ENCODE results near the gene SGK1. TPM values are rescaled to one million over a fixed set of nuclear protein-coding genes. Genes with fewer than 3 reads are reported as not detected.

Gene SGK1
- total RNA-seq, 2 donors from 2014 or later: 9.7 to 13.0 TPM

DNA sequence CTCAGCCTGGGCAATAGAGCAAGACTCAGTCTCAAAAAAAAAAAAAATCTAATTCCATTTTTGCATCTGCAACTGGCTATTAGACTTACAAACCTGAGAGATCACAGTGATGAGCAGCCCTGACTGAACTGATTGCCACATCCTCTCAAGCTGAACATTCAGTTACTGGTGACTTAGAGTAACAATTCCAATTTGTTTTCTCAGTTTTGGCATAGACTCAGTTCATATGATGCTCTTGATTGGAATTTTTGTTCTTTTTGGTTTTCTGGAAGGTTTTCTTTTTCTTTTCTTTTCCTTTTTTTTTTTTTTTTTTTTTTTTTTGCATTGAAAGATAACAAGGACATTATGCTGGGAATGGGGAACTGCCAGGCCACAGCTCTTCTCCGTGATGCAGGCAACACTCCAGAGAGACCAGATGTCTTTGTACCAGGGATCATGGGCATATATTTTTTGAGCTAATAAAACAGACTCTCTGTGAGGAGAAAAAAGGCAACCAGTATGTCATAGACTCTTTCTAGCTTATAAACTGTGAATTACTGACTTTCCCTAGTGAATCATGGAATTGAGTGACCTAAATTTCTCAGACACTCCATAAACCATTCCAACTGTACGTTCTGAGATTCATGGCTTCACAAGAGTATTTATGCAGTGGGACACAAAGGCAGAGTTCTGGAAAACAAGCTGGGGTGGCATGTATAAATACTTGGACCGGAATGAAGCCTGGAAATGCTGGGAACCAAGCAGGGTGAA lies 179.5 kb downstream of the SGK1 start:
- H3K9ac ChIP-seq (ENCODE audit: extremely low read depth, low read length, poor library complexity, severe bottlenecking): no peak overlapping the region
- no peaks in the 10 kb centered on the region for H3K27me3 ChIP-seq (ENCODE audit: control insufficient read depth, insufficient read depth, low read length, poor library complexity, severe bottlenecking)
- no peak overlapping the region for H3K27ac ChIP-seq (ENCODE audit: low read depth, low read length)
- H3K4me3 Mint-ChIP-seq: no peak overlapping the region
- H3K36me3 ChIP-seq (ENCODE audit: control insufficient read depth, insufficient read depth, low read length): no peaks in the 10 kb centered on the region
- TF ChIP-seq, protein P1, sequence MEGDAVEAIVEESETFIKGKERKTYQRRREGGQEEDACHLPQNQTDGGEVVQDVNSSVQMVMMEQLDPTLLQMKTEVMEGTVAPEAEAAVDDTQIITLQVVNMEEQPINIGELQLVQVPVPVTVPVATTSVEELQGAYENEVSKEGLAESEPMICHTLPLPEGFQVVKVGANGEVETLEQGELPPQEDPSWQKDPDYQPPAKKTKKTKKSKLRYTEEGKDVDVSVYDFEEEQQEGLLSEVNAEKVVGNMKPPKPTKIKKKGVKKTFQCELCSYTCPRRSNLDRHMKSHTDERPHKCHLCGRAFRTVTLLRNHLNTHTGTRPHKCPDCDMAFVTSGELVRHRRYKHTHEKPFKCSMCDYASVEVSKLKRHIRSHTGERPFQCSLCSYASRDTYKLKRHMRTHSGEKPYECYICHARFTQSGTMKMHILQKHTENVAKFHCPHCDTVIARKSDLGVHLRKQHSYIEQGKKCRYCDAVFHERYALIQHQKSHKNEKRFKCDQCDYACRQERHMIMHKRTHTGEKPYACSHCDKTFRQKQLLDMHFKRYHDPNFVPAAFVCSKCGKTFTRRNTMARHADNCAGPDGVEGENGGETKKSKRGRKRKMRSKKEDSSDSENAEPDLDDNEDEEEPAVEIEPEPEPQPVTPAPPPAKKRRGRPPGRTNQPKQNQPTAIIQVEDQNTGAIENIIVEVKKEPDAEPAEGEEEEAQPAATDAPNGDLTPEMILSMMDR (conservative IDR thresholded peaks at IDR 0.05): no peak
- H3K36me3 Mint-ChIP-seq (ENCODE audit: low read depth): no peaks in the 10 kb centered on the region
- H3K4me1 Mint-ChIP-seq: no peaks in the 10 kb centered on the region
- no peaks in the 10 kb centered on the region for H3K9me3 Mint-ChIP-seq
- H3K4me1 ChIP-seq (ENCODE audit: control insufficient read depth, insufficient read depth, low read length): no peaks in the 10 kb centered on the region
- DNase-seq: no peak
- H3K27me3 Mint-ChIP-seq (ENCODE audit: insufficient read depth): no peaks in the 10 kb centered on the region
- H3K4me3 ChIP-seq (ENCODE audit: low read length): no peak overlapping the region
- H3K27ac Mint-ChIP-seq: no peak overlapping the region
- no peaks in the 10 kb centered on the region for H3K9me3 ChIP-seq (ENCODE audit: control insufficient read depth, low read length)
- WGBS, 2 experiments (ENCODE audit: insufficient coverage in 1 of 2, insufficient read length in 1 of 2): 92 to 96% methylated on average over 3 of the region's 3 CpGs

DNA sequence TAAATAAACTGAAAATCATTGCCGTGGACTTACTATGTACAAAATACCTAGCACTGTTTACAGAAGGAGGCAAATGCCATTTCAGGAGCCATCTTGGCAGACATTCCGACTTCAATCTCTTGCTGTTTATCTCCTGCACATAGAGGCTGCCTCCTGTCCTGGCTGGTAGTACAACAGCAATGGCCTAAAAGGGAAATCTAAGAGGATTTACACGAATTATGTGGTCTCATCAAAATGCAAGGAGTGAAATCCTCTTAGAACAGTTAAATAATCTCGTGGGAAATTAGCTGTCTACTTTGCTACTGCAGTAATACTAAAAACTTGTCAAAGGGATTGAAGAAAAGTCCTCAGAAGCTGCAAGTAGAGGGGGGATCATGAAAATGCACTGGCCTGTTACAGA lies 183.3 kb downstream of the SGK1 start:
- H3K27ac Mint-ChIP-seq: no peak overlapping the region
- no peak overlapping the region for H3K4me3 ChIP-seq (ENCODE audit: low read length)
- no peaks in the 10 kb centered on the region for H3K4me1 Mint-ChIP-seq
- no peak overlapping the region for H3K9ac ChIP-seq (ENCODE audit: extremely low read depth, low read length, poor library complexity, severe bottlenecking)
- H3K9me3 ChIP-seq (ENCODE audit: control insufficient read depth, low read length): no peaks in the 10 kb centered on the region
- TF ChIP-seq, protein P1 (conservative IDR thresholded peaks at IDR 0.05): no peak
- DNase-seq: no peak
- no peaks in the 10 kb centered on the region for H3K4me1 ChIP-seq (ENCODE audit: control insufficient read depth, insufficient read depth, low read length)
- H3K4me3 Mint-ChIP-seq: no peak overlapping the region
- no peaks in the 10 kb centered on the region for H3K36me3 ChIP-seq (ENCODE audit: control insufficient read depth, insufficient read depth, low read length)
- peaks cover 7% of the 10 kb centered on the region for H3K9me3 Mint-ChIP-seq
- 90 to 93% methylated on average over 3 to 4 of the region's 4 CpGs for WGBS, 2 experiments (ENCODE audit: insufficient coverage in 1 of 2, insufficient read length in 1 of 2)
- no peak overlapping the region for H3K27ac ChIP-seq (ENCODE audit: low read depth, low read length)
- H3K27me3 ChIP-seq (ENCODE audit: control insufficient read depth, insufficient read depth, low read length, poor library complexity, severe bottlenecking): no peaks in the 10 kb centered on the region
- no peaks in the 10 kb centered on the region for H3K36me3 Mint-ChIP-seq (ENCODE audit: low read depth)
- no peaks in the 10 kb centered on the region for H3K27me3 Mint-ChIP-seq (ENCODE audit: insufficient read depth)

DNA sequence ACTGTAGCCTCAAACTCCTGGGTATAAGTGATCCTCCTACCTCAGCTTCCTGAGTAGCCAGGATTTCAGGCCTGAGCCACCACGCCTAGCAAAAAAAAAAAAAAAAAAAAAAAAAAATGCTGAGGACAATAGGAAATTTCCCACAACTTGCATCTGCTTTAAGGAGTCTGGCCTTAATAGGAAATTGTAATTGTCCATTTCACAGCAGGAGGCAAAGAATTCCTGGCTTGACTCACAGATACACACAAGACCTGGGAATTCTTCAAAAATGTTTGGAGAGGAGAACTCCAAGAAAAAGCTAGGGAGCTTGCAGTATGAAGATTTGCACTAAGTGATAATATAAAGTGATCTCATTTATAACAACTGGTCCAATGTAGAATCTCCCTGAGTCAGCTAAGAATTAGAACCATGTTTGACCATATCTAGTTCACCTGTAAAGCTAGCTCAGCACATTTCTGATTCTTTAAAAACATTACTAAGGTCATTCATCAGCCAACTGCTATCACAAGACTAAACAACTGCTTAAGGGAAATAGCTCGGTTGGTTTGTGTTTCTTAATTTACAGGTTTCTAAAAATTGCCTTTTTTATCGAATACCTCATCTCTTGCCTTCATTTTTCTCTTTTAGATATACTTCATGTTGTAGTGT lies 185.3 kb downstream of the SGK1 start:
- Mint-ChIP-seq H3K36me3 (ENCODE audit: low read depth) (no peaks in the 10 kb centered on the region), H3K4me1 (no peaks in the 10 kb centered on the region), H3K27me3 (ENCODE audit: insufficient read depth) (no peaks in the 10 kb centered on the region), H3K4me3 (no peak overlapping the region), H3K27ac (no peak overlapping the region), H3K9me3 (peaks cover 7% of the 10 kb centered on the region)
- 90% methylated on average over 3 of the region's 3 CpGs; no CpG with 5 or more reads in 1 of the 2 experiments for WGBS, 2 experiments (ENCODE audit: insufficient coverage in 1 of 2, insufficient read length in 1 of 2)
- no peak overlapping the region for H3K4me3 ChIP-seq (ENCODE audit: low read length)
- TF ChIP-seq, protein P1 (conservative IDR thresholded peaks at IDR 0.05): no peak
- no peaks in the 10 kb centered on the region for H3K36me3 ChIP-seq (ENCODE audit: control insufficient read depth, insufficient read depth, low read length)
- H3K4me1 ChIP-seq (ENCODE audit: control insufficient read depth, insufficient read depth, low read length): no peaks in the 10 kb centered on the region
- no peak overlapping the region for H3K9ac ChIP-seq (ENCODE audit: extremely low read depth, low read length, poor library complexity, severe bottlenecking)
- no peak for DNase-seq
- H3K9me3 ChIP-seq (ENCODE audit: control insufficient read depth, low read length): no peaks in the 10 kb centered on the region
- H3K27ac ChIP-seq (ENCODE audit: low read depth, low read length): no peak overlapping the region
- no peaks in the 10 kb centered on the region for H3K27me3 ChIP-seq (ENCODE audit: control insufficient read depth, insufficient read depth, low read length, poor library complexity, severe bottlenecking)

All from endodermal cell (in vitro differentiated cells).